Heart left ventricle (tissue), 16 donors: ENCODE data around the gene PLD6. TPM values are rescaled to one million over a fixed set of nuclear protein-coding genes. Genes with fewer than 3 reads are reported as not detected.
A peak's percentile ranks its signal among the peaks of the same experiment; 100 is the strongest.

Experiments used
- ATAC-seq, 4 donors: fragments of 200-7000 bp; cut with Tn5 transposase; one replicate each; pipeline ENCODE4 v1.9.1; 2020 to 2022; ENCODE audit warnings: moderate library complexity in 4 of 4, mild to moderate bottlenecking in 3 of 4, moderate number of reproducible peaks in 1 of 4
- DNase-seq, 5 donors: peaks; one replicate each; pipeline ENCODE4 v3.0.0-alpha.2; 2020
- H3K27ac ChIP-seq, 12 donors: fragments of 200-600 bp; sonication (generic) in 4 of 12; one replicate each; pipeline versions ENCODE4 v1.5.0 to v1.8.0; 2016 to 2022; ENCODE audit warnings: mild to moderate bottlenecking in 2 of 12
- H3K27me3 ChIP-seq, 9 donors: fragments of 200-600 bp; sonication (generic) in 2 of 9; one replicate each; pipeline versions ENCODE4 v1.5.1 to v1.8.0; 2016 to 2022; ENCODE audit warnings: mild to moderate bottlenecking in 3 of 9
- H3K36me3 ChIP-seq, 9 donors: fragments of 200-600 bp; sonication (generic) in 2 of 9; one replicate each; pipeline versions ENCODE4 v1.5.0 to v1.8.0; 2018 to 2022; ENCODE audit warnings: mild to moderate bottlenecking in 2 of 9
- H3K4me1 ChIP-seq, 12 donors: fragments of 200-600 bp; sonication (generic) in 4 of 12; one replicate each; pipeline versions ENCODE4 v1.5.0 to v1.8.0; 2016 to 2022; ENCODE audit warnings: mild to moderate bottlenecking in 3 of 12
- H3K4me3 ChIP-seq, 12 donors: fragments of 200-600 bp; sonication (generic) in 4 of 12; one replicate each; pipeline versions ENCODE4 v1.5.0 to v1.8.0; 2017 to 2022; ENCODE audit warnings: mild to moderate bottlenecking in 9 of 12, moderate library complexity in 4 of 12
- H3K9me3 ChIP-seq, 12 donors: fragments of 200-600 bp; sonication (generic) in 4 of 12; one replicate each; pipeline versions ENCODE4 v1.5.0 to v1.8.0; 2016 to 2022; ENCODE audit warnings: mild to moderate bottlenecking in 1 of 12
- CTCF ChIP-seq, 12 donors: fragments of 200-600 bp; sonication (generic) in 4 of 12; IDR thresholded peaks; one replicate each; pipeline versions ENCODE4 v1.5.0 to v1.8.0; 2018 to 2022; ENCODE audit warnings: antibody characterized with exemption in 12 of 12, mild to moderate bottlenecking in 5 of 12
- POLR2A ChIP-seq, 2 donors: fragments of 450-650 bp; IDR thresholded peaks; one replicate each; pipeline ENCODE4 v1.6.1; 2017; ENCODE audit warnings: antibody characterized with exemption in 2 of 2, mild to moderate bottlenecking in 2 of 2, moderate library complexity in 2 of 2
- WGBS, 4 donors: extraction: QIAGEN DNeasy Blood & Tissue Kit in 2 of 4; methylation state at CpG; one replicate each; pipeline versions ENCODE4 v1.1.5 to v1.1.7; 2013 to 2018; 5-methylcytosine and 5-hydroxymethylcytosine counted together
- intact Hi-C, 10 donors: fragments of 100-400 bp; cut with DNase I; formaldehyde crosslinking; loops; one replicate each; pipeline versions ENCODE4 v1.11.1 to v1.14.2; 2022
- polyA plus RNA-seq, 2 donors: library from polyadenylated mRNA; stranded (reverse); fragments of 200-250 nt; gene quantifications; one replicate each; pipeline ENCODE4 v1.2.3, GENCODE V29; 2013
- total RNA-seq, 9 donors: library from RNA; depleted of rRNA in 2 of 9; stranded (reverse); fragments of >200 nt in 2 of 9; fragmentation: NEBNext Ultra II Directional in 3 of 9; extraction: Animal tissue kit (Norgen Biotek cat#: 25700) in 3 of 9; gene quantifications; one replicate each; pipeline versions ENCODE4 v1.1.0 to v1.2.4, GENCODE V29; 2016 to 2023
- donor health status: ischemic (EF 13 %, LVEDD 7.1; RV severe dilation, severe dysfunction).
- donor health status: healthy with polysubstance abuse.
- donor health status: DM: no; HTN: yes; CAD: no.
- donor health status: DM: no; HTN: no; CAD: no.
- donor health status: ischemic (EF 25% LVEDD 6.9; RV normal size, moderate dysfunction).
- donor health status: ischemic (EF 25% LVEDD 5.7; RV mildly dilated, moderate dysfunction).
- donor health status: healthy.
- donor health status: DM: yes; HTN: yes; CAD: no.
- donor health status: ischemic (EF 35%, LVEDD 5.7; RV mildly dilated, moderate dysfunction).
- donor health status: nonischemic (EF 11% LVEDD 7.7; RV severe dilation, severe dysfunction).
- donor health status: DM: yes; HTN: yes; CAD: no.
- donor health status: PGD.
- donor health status: ischemic (EF 29% LVEDD 5.4; RV normal size, mild dysfunction).
- donor health status: nonischemic (EF 23%, LVEDD 6.1; RV moderate dilation, normal function).

PLD6 gene
- total and polyA plus RNA-seq, 11 donors = 3.8 to 11.8 (median 6.1) TPM

- Histone ChIP-seq H3K4me3 (no peak overlapping the region), H3K27me3 (no peaks in the 10 kb centered on the region), H3K4me1 (peaks cover 0 to 40% (median 19%) of the 10 kb centered on the region in 12 donors), H3K9me3 (no peaks in the 10 kb centered on the region), H3K36me3 (peaks cover 6 to 98% (median 84%) of the 10 kb centered on the region in 9 donors), H3K27ac (peak overlapping the region in 10 of 12 donors; percentile 7 to 79 (median 48))
- no peak for ATAC-seq
- DNase-seq = peak in 1 of 5 donors; percentile 35
- TF ChIP-seq POLR2A (IDR thresholded peaks at IDR 0.05) (no peak), CTCF (IDR thresholded peaks at IDR 0.05) (no peak)
- WGBS, 4 donors = 75 to 84% (median 81%) methylated on average over 8 to 9 of the region's 9 CpGs
- intact Hi-C loops = loop anchor here in 1 of 10 donors (5.0 kb wide), 1 partner anchor 64 kb away; the partner anchor contains the start of gene FLCN
Observed at GRCh38 chr17:17172990-17173389, 33.1 kb downstream of the PLD6 start.

GRCh38 chr17:17172001-17172939 is 33.9 kb downstream of the PLD6 start:
- peaks cover 6 to 98% (median 84%) of the 10 kb centered on the region in 9 donors for H3K36me3 ChIP-seq
- H3K4me3 ChIP-seq = no peak overlapping the region
- H3K9me3 ChIP-seq = no peaks in the 10 kb centered on the region
- H3K27me3 ChIP-seq = no peaks in the 10 kb centered on the region
- TF ChIP-seq CTCF (IDR thresholded peaks at IDR 0.05) (no peak), POLR2A (IDR thresholded peaks at IDR 0.05) (no peak)
- peaks cover 0 to 40% (median 19%) of the 10 kb centered on the region in 12 donors for H3K4me1 ChIP-seq
- H3K27ac ChIP-seq = peak overlapping the region in 11 of 12 donors; percentile 7 to 79 (median 46)
- intact Hi-C loops = loop anchor here in 1 of 10 donors (5.0 kb wide), 1 partner anchor 65 kb away; the partner anchor contains the start of gene FLCN
- peak; percentile 64 to 91 (median 72) for ATAC-seq
- 65 to 67% (median 65%) methylated on average over 26 of the region's 26 CpGs for WGBS, 4 donors
- DNase-seq = peak; percentile 75 to 85 (median 79)

GRCh38 chr17:17171186-17171585 is 34.9 kb downstream of the PLD6 start:
- DNase-seq (peak in 1 of 5 donors; percentile 31), ATAC-seq (no peak)
- H3K4me1 ChIP-seq = peaks cover 0 to 40% (median 19%) of the 10 kb centered on the region in 12 donors
- intact Hi-C loops = loop anchor here in 1 of 10 donors (5.0 kb wide), 1 partner anchor 66 kb away; the partner anchor contains the start of gene FLCN
- no peaks in the 10 kb centered on the region for H3K27me3 ChIP-seq
- H3K36me3 ChIP-seq = peaks cover 6 to 98% (median 84%) of the 10 kb centered on the region in 9 donors
- no peak overlapping the region for H3K4me3 ChIP-seq
- TF ChIP-seq CTCF (IDR thresholded peaks at IDR 0.05) = no peak
- no peak for TF ChIP-seq POLR2A (IDR thresholded peaks at IDR 0.05)
- peak overlapping the region in 6 of 12 donors; percentile 3 to 76 (median 29) for H3K27ac ChIP-seq
- no peaks in the 10 kb centered on the region for H3K9me3 ChIP-seq
- WGBS, 4 donors = 71 to 80% (median 74%) methylated on average over 7 of the region's 7 CpGs
